ENCODE data around the gene TRAF7. TPM values are rescaled to one million over a fixed set of nuclear protein-coding genes. Genes with fewer than 3 reads are reported as not detected.
"Not testable (repeated sequence)": the region's sequence is repeated elsewhere in the genome, so short reads cannot be mapped to it uniquely, and the experiment has no call there.

TRAF7 gene
- total and polyA plus RNA-seq, 2 donors (not counting 1 experiment from before 2014, with no cell fraction given) = 46.1 to 50.9 TPM

- WGBS (ENCODE audit: insufficient coverage) = 95% methylated on average over 15 of the region's 19 CpGs
- peaks cover 11% of the 10 kb centered on the region for H4K20me1 ChIP-seq (ENCODE audit: control insufficient read depth, insufficient read depth, low read length, poor library complexity, severe bottlenecking)
- H3K9ac ChIP-seq (ENCODE audit: low read length) = no peak overlapping the region
- no peak overlapping the region for H3K27ac Mint-ChIP-seq
- H3K4me3 Mint-ChIP-seq = no peak overlapping the region
- no peaks in the 10 kb centered on the region for H3K9me3 ChIP-seq (ENCODE audit: control extremely low read depth in 1 of 3, control insufficient read depth in 2 of 3, insufficient read depth in 1 of 3, low read length in 2 of 3)
- H3K27me3 ChIP-seq (replicated peaks in 1 of 4; ENCODE audit: control extremely low read depth in 1 of 4, control insufficient read depth in 3 of 4, insufficient read depth in 4 of 4, low read length in 3 of 4) = no peaks in the 10 kb centered on the region
- peaks cover 14% of the 10 kb centered on the region for H3K4me1 Mint-ChIP-seq
- H3K36me3 ChIP-seq (replicated peaks in 1 of 2; ENCODE audit: control extremely low read depth in 1 of 2, control insufficient read depth in 1 of 2, extremely low read depth in 1 of 2, insufficient read depth in 2 of 2, low read length in 1 of 2) = no peaks in the 10 kb centered on the region
- no peak for TF ChIP-seq CTCF (IDR thresholded peaks at IDR 0.05)
- TF ChIP-seq EZH2 (IDR thresholded peaks at IDR 0.05; ENCODE audit: borderline replicate concordance, insufficient read depth, low read depth, low read length, poor library complexity, severe bottlenecking) = no peak
- H2AFZ ChIP-seq (ENCODE audit: insufficient read depth, low read depth, low read length, poor library complexity, severe bottlenecking) = no peak overlapping the region
- H3K27ac ChIP-seq (ENCODE audit: low read length in 2 of 2) = no peak overlapping the region
- H3K27me3 Mint-ChIP-seq = no peaks in the 10 kb centered on the region
- ChIA-PET CTCF (interaction anchor here (0.6 to 2.9 kb wide), 7 partner anchors 19 to 128 kb away, joined by 3 to 26 read pairs (median 5); partner anchors contain the start of gene TRAF7), POLR2A (interaction anchor here (0.6 kb wide), 1 partner anchor 1478 kb away, joined by 5 read pairs; no protein-coding TSS in a partner anchor)
- H3K9me3 Mint-ChIP-seq (ENCODE audit: insufficient read depth) = no peaks in the 10 kb centered on the region
- intact Hi-C loops (cut with micrococcal nuclease) = loop anchor here (1.0 kb wide), 1 partner anchor 31 kb away; no protein-coding TSS in a partner anchor
- H3K4me2 ChIP-seq (replicated peaks; ENCODE audit: low read depth, low read length, poor library complexity, severe bottlenecking) = no peak overlapping the region
- ATAC-seq (ENCODE audit: low read depth) = no peak
- no peaks in the 10 kb centered on the region for H3K79me2 ChIP-seq (ENCODE audit: control insufficient read depth, insufficient read depth, low read length)
- H3K4me3 ChIP-seq (ENCODE audit: control extremely low read depth in 1 of 5, extremely low read depth in 1 of 5, insufficient read depth in 1 of 5, low read depth in 2 of 5, low read length in 4 of 5) = no peak overlapping the region
- H3K4me1 ChIP-seq (ENCODE audit: control insufficient read depth in 2 of 2, insufficient read depth in 2 of 2, low read length in 2 of 2) = peaks cover 0 to 3% of the 10 kb centered on the region in 2 donors
- DNase-seq = no peak
Observed at GRCh38 chr16:2121853-2122252, 33.7 kb upstream of the TRAF7 start.

GRCh38 chr16:2122429-2122828, 33.2 kb upstream of the TRAF7 start:
- Mint-ChIP-seq H3K4me3 (no peak overlapping the region), H3K27me3 (no peaks in the 10 kb centered on the region), H3K4me1 (peaks cover 17% of the 10 kb centered on the region), H3K9me3 (ENCODE audit: insufficient read depth) (no peaks in the 10 kb centered on the region), H3K27ac (no peak overlapping the region)
- H3K9me3 ChIP-seq (ENCODE audit: control extremely low read depth in 1 of 3, control insufficient read depth in 2 of 3, insufficient read depth in 1 of 3, low read length in 2 of 3) = no peaks in the 10 kb centered on the region
- no peaks in the 10 kb centered on the region for H3K27me3 ChIP-seq (replicated peaks in 1 of 4; ENCODE audit: control extremely low read depth in 1 of 4, control insufficient read depth in 3 of 4, insufficient read depth in 4 of 4, low read length in 3 of 4)
- H3K27ac ChIP-seq (ENCODE audit: low read length in 2 of 2) = no peak overlapping the region
- H3K4me2 ChIP-seq (replicated peaks; ENCODE audit: low read depth, low read length, poor library complexity, severe bottlenecking) = no peak overlapping the region
- peaks cover 15% of the 10 kb centered on the region for H4K20me1 ChIP-seq (ENCODE audit: control insufficient read depth, insufficient read depth, low read length, poor library complexity, severe bottlenecking)
- TF ChIP-seq EZH2 (IDR thresholded peaks at IDR 0.05; ENCODE audit: borderline replicate concordance, insufficient read depth, low read depth, low read length, poor library complexity, severe bottlenecking) = no peak
- no peak for TF ChIP-seq CTCF (IDR thresholded peaks at IDR 0.05)
- H3K4me3 ChIP-seq (ENCODE audit: control extremely low read depth in 1 of 5, extremely low read depth in 1 of 5, insufficient read depth in 1 of 5, low read depth in 2 of 5, low read length in 4 of 5) = no peak overlapping the region
- intact Hi-C loops (cut with micrococcal nuclease) = no loop called here
- H2AFZ ChIP-seq (ENCODE audit: insufficient read depth, low read depth, low read length, poor library complexity, severe bottlenecking) = no peak overlapping the region
- no peaks in the 10 kb centered on the region for H3K36me3 ChIP-seq (replicated peaks in 1 of 2; ENCODE audit: control extremely low read depth in 1 of 2, control insufficient read depth in 1 of 2, extremely low read depth in 1 of 2, insufficient read depth in 2 of 2, low read length in 1 of 2)
- WGBS (ENCODE audit: insufficient coverage) = 90% methylated on average over 13 of the region's 17 CpGs
- no peak overlapping the region for H3K9ac ChIP-seq (ENCODE audit: low read length)
- ATAC-seq (ENCODE audit: low read depth) (no peak), DNase-seq (no peak)
- ChIA-PET POLR2A (interaction anchor here (0.6 kb wide), 1 partner anchor 1479 kb away, joined by 5 read pairs; no protein-coding TSS in a partner anchor), CTCF (interaction anchor here (1.3 to 2.9 kb wide), 3 partner anchors 18 to 33 kb away, joined by 5 to 26 read pairs (median 6); partner anchors contain the start of gene TRAF7)
- H3K4me1 ChIP-seq (ENCODE audit: control insufficient read depth in 2 of 2, insufficient read depth in 2 of 2, low read length in 2 of 2) = peaks cover 0 to 3% of the 10 kb centered on the region in 2 donors
- H3K79me2 ChIP-seq (ENCODE audit: control insufficient read depth, insufficient read depth, low read length) = no peaks in the 10 kb centered on the region

- H3K79me2 ChIP-seq (ENCODE audit: control insufficient read depth, insufficient read depth, low read length); H3K4me3 Mint-ChIP-seq; H3K9me3 Mint-ChIP-seq (ENCODE audit: insufficient read depth); H2AFZ ChIP-seq (ENCODE audit: insufficient read depth, low read depth, low read length, poor library complexity, severe bottlenecking); ATAC-seq (ENCODE audit: low read depth); CTCF ChIA-PET; H3K9me3 ChIP-seq (ENCODE audit: control extremely low read depth in 1 of 3, control insufficient read depth in 2 of 3, insufficient read depth in 1 of 3, low read length in 2 of 3); H3K9ac ChIP-seq (ENCODE audit: low read length); H3K27ac Mint-ChIP-seq; POLR2A ChIA-PET; H3K27me3 Mint-ChIP-seq; H3K27me3 ChIP-seq (replicated peaks in 1 of 4; ENCODE audit: control extremely low read depth in 1 of 4, control insufficient read depth in 3 of 4, insufficient read depth in 4 of 4, low read length in 3 of 4); intact Hi-C loops (cut with micrococcal nuclease); H3K4me1 ChIP-seq (ENCODE audit: control insufficient read depth in 2 of 2, insufficient read depth in 2 of 2, low read length in 2 of 2); DNase-seq; H3K4me2 ChIP-seq (replicated peaks; ENCODE audit: low read depth, low read length, poor library complexity, severe bottlenecking); H3K4me3 ChIP-seq (ENCODE audit: control extremely low read depth in 1 of 5, extremely low read depth in 1 of 5, insufficient read depth in 1 of 5, low read depth in 2 of 5, low read length in 4 of 5); H3K36me3 ChIP-seq (replicated peaks in 1 of 2; ENCODE audit: control extremely low read depth in 1 of 2, control insufficient read depth in 1 of 2, extremely low read depth in 1 of 2, insufficient read depth in 2 of 2, low read length in 1 of 2); H3K27ac ChIP-seq (ENCODE audit: low read length in 2 of 2): not testable (repeated sequence)
- WGBS (ENCODE audit: insufficient coverage) = 86% methylated on average over 11 of the region's 26 CpGs
- H4K20me1 ChIP-seq (ENCODE audit: control insufficient read depth, insufficient read depth, low read length, poor library complexity, severe bottlenecking) = peaks cover 15% of the 10 kb centered on the region
- peaks cover 17% of the 10 kb centered on the region for H3K4me1 Mint-ChIP-seq
Observed at GRCh38 chr16:2122934-2123683, 32.5 kb upstream of the TRAF7 start.
